GM23338 (cell line): ENCODE data around the gene KIF6. TPM values are rescaled to one million over a fixed set of nuclear protein-coding genes. Genes with fewer than 3 reads are reported as not detected.

Source experiments
- ATAC-seq: fragments of 200-7000 bp; cut with Tn5 transposase; 3 replicates; pipeline ENCODE4 v1.9.1; 2020
- DNase-seq: peaks from one replicate; pipeline ENCODE4 v3.0.0-alpha.2; 2015; ENCODE audit warnings: low spot score
- H2AFZ ChIP-seq: fragments of 200-600 bp; sonication (generic); 2 replicates; pipeline ENCODE4 v1.8.0; 2016; ENCODE audit warnings: antibody characterized with exemption, mild to moderate bottlenecking, moderate library complexity
- H3F3A ChIP-seq: fragments of 200-600 bp; sonication (generic); replicated peaks from 2 replicates; pipeline ENCODE4 v1.8.0; 2017; ENCODE audit warnings: antibody characterized with exemption, mixed run types, low read depth
- H3K27ac ChIP-seq: fragments of 200-600 bp; sonication (generic); 2 replicates; pipeline ENCODE4 v1.6.1; 2016; ENCODE audit warnings: low read depth
- H3K27me3 ChIP-seq: fragments of 200-600 bp; sonication (generic); 2 replicates; pipeline ENCODE4 v1.8.0; 2016; ENCODE audit warnings: mild to moderate bottlenecking, mixed run types, moderate library complexity; ENCODE audit not compliant: insufficient read depth
- H3K36me3 ChIP-seq: fragments of 200-600 bp; sonication (generic); 2 replicates; pipeline ENCODE4 v1.8.0; 2016; ENCODE audit warnings: mild to moderate bottlenecking; ENCODE audit not compliant: insufficient read depth
- H3K4me1 ChIP-seq: fragments of 200-600 bp; sonication (generic); 2 replicates; pipeline ENCODE4 v1.8.0; 2016; ENCODE audit warnings: mild to moderate bottlenecking, moderate library complexity; ENCODE audit not compliant: insufficient read depth
- H3K4me2 ChIP-seq: fragments of 200-600 bp; sonication (generic); 2 replicates; pipeline ENCODE4 v1.7.1; 2017; ENCODE audit warnings: mixed run types
- H3K4me3 ChIP-seq: fragments of 200-600 bp; sonication (generic); 2 replicates; pipeline ENCODE4 v1.6.1; 2016; ENCODE audit warnings: mixed run types
- H3K79me2 ChIP-seq: fragments of 200-600 bp; sonication (generic); replicated peaks from 2 replicates; pipeline ENCODE4 v1.8.0; 2017; ENCODE audit warnings: mild to moderate bottlenecking; ENCODE audit not compliant: insufficient read depth
- H3K9me2 ChIP-seq: fragments of 200-600 bp; sonication (generic); 2 replicates; pipeline ENCODE4 v1.8.0; 2017; ENCODE audit not compliant: insufficient read depth
- H4K20me1 ChIP-seq: fragments of 200-600 bp; sonication (generic); replicated peaks from 2 replicates; pipeline ENCODE4 v1.8.0; 2017; ENCODE audit warnings: mild to moderate bottlenecking; ENCODE audit not compliant: insufficient read depth
- H3K27ac Mint-ChIP-seq: 2 replicates; pipeline ENCODE4 v1.8.0; 2020; ENCODE audit warnings: inconsistent platforms, mild to moderate bottlenecking, moderate library complexity, mixed read lengths
- H3K27me3 Mint-ChIP-seq: 3 replicates; pipeline ENCODE4 v1.8.0; 2022; ENCODE audit warnings: low read depth, mild to moderate bottlenecking, moderate library complexity, mixed read lengths, inconsistent platforms; ENCODE audit not compliant: insufficient read depth, poor library complexity
- H3K36me3 Mint-ChIP-seq: 3 replicates; pipeline ENCODE4 v1.8.0; 2021; ENCODE audit warnings: low read depth, mild to moderate bottlenecking, inconsistent platforms, moderate library complexity, mixed read lengths
- H3K4me1 Mint-ChIP-seq: 3 replicates; pipeline ENCODE4 v1.8.0; 2020; ENCODE audit warnings: mild to moderate bottlenecking, inconsistent platforms, mixed read lengths
- H3K4me3 Mint-ChIP-seq: 3 replicates; pipeline ENCODE4 v1.8.0; 2021; ENCODE audit warnings: moderate library complexity, mild to moderate bottlenecking, inconsistent platforms, mixed read lengths
- H3K9me3 Mint-ChIP-seq: 3 replicates; pipeline ENCODE4 v1.8.0; 2020; ENCODE audit warnings: moderate library complexity, mild to moderate bottlenecking, inconsistent platforms, mixed read lengths
- NANOG ChIP-seq: IDR thresholded peaks from 2 replicates; pipeline ENCODE4 v1.6.1; 2016; ENCODE audit warnings: antibody characterized with exemption, borderline replicate concordance
- POLR2AphosphoS5 ChIP-seq: IDR thresholded peaks from 2 replicates; pipeline ENCODE4 v1.6.1; 2016; ENCODE audit warnings: antibody characterized with exemption, low read depth
- STAT1 ChIP-seq: IDR thresholded peaks from one replicate; pipeline ENCODE4 v1.6.1; 2016; ENCODE audit warnings: antibody characterized with exemption; ENCODE audit not compliant: unreplicated experiment
- ZNF331 ChIP-seq: fragments of 250-450 bp; sonication (Bioruptor Pico); IDR thresholded peaks from 2 replicates; pipeline ENCODE4 v1.5.0; 2020; ENCODE audit warnings: low read depth, mild to moderate bottlenecking, moderate library complexity
- ZNF462 ChIP-seq: fragments of 250-450 bp; sonication (Bioruptor Pico); IDR thresholded peaks from 2 replicates; pipeline ENCODE4 v1.5.0; 2020; ENCODE audit warnings: mild to moderate bottlenecking, moderate library complexity
- polyA plus RNA-seq: library from polyadenylated mRNA; unstranded; fragments of >200 nt; fragmentation: Nextera tagmentation; extraction: Ambion mirVana; gene quantifications from 2 replicates; pipeline ENCODE4 v1.2.1, GENCODE V29; 2016
- total RNA-seq: library from RNA; depleted of rRNA; stranded (reverse); fragments of >200 nt; shearing (Covaris generic); gene quantifications from 2 replicates; pipeline ENCODE4 v1.2.3, GENCODE V29; 2014
- TF ChIP-seq, protein P1 (sequence below), 2 experiments: fragments of 200-600 bp in 1 of 2; sonication (generic) in 1 of 2; conservative IDR thresholded peaks; 2 replicates each; pipeline versions ENCODE4 v1.5.1 to v1.6.1; 2016 to 2017; ENCODE audit warnings: antibody characterized with exemption in 2 of 2, low read depth in 2 of 2, mild to moderate bottlenecking in 2 of 2, moderate library complexity in 1 of 2

Gene KIF6
- total and polyA plus RNA-seq, 2 experiments from 2014 or later: 0.87 to 1.7 TPM

DNA sequence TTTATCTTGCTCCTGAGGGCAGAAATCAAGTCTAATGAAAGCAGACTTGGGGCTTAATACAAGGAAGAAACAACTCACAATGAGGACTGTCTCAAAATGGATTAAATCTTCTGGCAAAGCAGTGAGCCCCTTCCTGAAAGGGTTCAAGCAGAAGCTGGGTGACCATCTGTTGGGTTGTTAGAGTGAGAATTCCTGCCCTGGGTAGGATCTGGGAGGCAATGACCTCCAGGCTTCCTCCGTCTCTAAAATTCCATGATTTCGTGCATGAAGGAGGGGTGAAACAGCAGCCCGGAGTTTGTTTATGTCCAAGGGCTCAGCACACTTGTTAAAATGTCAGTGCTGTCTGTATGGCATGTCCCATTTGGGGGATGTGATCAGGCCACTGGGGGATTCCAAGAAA lies 338.7 kb downstream of the KIF6 start:
- TF ChIP-seq POLR2AphosphoS5: no peak
- no peak for TF ChIP-seq NANOG
- no peak for TF ChIP-seq ZNF462 (CRISPR knock-in tag)
- no peak for TF ChIP-seq STAT1
- TF ChIP-seq, protein P1, sequence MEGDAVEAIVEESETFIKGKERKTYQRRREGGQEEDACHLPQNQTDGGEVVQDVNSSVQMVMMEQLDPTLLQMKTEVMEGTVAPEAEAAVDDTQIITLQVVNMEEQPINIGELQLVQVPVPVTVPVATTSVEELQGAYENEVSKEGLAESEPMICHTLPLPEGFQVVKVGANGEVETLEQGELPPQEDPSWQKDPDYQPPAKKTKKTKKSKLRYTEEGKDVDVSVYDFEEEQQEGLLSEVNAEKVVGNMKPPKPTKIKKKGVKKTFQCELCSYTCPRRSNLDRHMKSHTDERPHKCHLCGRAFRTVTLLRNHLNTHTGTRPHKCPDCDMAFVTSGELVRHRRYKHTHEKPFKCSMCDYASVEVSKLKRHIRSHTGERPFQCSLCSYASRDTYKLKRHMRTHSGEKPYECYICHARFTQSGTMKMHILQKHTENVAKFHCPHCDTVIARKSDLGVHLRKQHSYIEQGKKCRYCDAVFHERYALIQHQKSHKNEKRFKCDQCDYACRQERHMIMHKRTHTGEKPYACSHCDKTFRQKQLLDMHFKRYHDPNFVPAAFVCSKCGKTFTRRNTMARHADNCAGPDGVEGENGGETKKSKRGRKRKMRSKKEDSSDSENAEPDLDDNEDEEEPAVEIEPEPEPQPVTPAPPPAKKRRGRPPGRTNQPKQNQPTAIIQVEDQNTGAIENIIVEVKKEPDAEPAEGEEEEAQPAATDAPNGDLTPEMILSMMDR (conservative IDR thresholded peaks at IDR 0.05; ENCODE audit: low read depth in 2 of 2): no peak
- no peak for TF ChIP-seq ZNF331 (CRISPR knock-in tag)
- no peaks in the 10 kb centered on the region for H4K20me1 ChIP-seq
- H3K4me3 Mint-ChIP-seq: no peak overlapping the region

More for the DNA sequence above, 338.7 kb downstream of the KIF6 start:
- Histone ChIP-seq H3K4me2 (no peak overlapping the region), H3K27ac (no peak overlapping the region), H3K79me2 (no peaks in the 10 kb centered on the region), H3K9me2 (no peaks in the 10 kb centered on the region), H3K27me3 (no peaks in the 10 kb centered on the region), H3F3A (no peaks in the 10 kb centered on the region), H3K4me1 (no peaks in the 10 kb centered on the region), H3K36me3 (no peaks in the 10 kb centered on the region), H3K4me3 (no peak overlapping the region), H2AFZ (no peak overlapping the region)
- no peaks in the 10 kb centered on the region for H3K9me3 Mint-ChIP-seq
- ATAC-seq (no peak), DNase-seq (no peak)
- no peaks in the 10 kb centered on the region for H3K4me1 Mint-ChIP-seq
- no peaks in the 10 kb centered on the region for H3K36me3 Mint-ChIP-seq
- no peaks in the 10 kb centered on the region for H3K27me3 Mint-ChIP-seq
- H3K27ac Mint-ChIP-seq: no peak overlapping the region
